NCI-H748 (cell line): ENCODE results near the gene CA4.
A peak's percentile ranks its signal among the peaks of the same experiment; 100 is the strongest.
"Not testable (repeated sequence)": the region's sequence is repeated elsewhere in the genome, so short reads cannot be mapped to it uniquely, and the experiment has no call there.

Source experiments
- DNase-seq: peaks from one replicate; lab custom pipeline; 2025; ENCODE audit not compliant: unreplicated experiment; lab: John Stamatoyannopoulos, UW

The CA4 gene

GRCh38 chr17:60149691-60150582 lies at the start of gene CA4:
TSS of gene CA4 (plus strand) at chr17:60149973. CDS start at chr17:60150035, 62 bp downstream.
- DNase-seq, result peak; percentile 35

- not testable (repeated sequence) for DNase-seq
These were observed 49.2 kb upstream of the CA4 start for GRCh38 chr17:60100577-60100976.

- not testable (repeated sequence) for DNase-seq
These were observed 47.6 kb upstream of the CA4 start for GRCh38 chr17:60102015-60102631.

- DNase-seq, result no peak
These were observed 47.1 kb upstream of the CA4 start for GRCh38 chr17:60102632-60103096.

- no peak for DNase-seq
These were observed 45.8 kb upstream of the CA4 start for GRCh38 chr17:60103957-60104356.

GRCh38 chr17:60106340-60107059 lies 43.3 kb upstream of the CA4 start:
- DNase-seq, result no peak

GRCh38 chr17:60107526-60108257 lies 42.1 kb upstream of the CA4 start:
- DNase-seq, result no peak

- DNase-seq, result not testable (repeated sequence)
These were observed 41.5 kb upstream of the CA4 start for GRCh38 chr17:60108309-60108708.

- DNase-seq, result no peak
These were observed 41.1 kb upstream of the CA4 start for GRCh38 chr17:60108712-60109111.

GRCh38 chr17:60109161-60109560 lies 40.6 kb upstream of the CA4 start:
- no peak for DNase-seq

- no peak for DNase-seq
These were observed 39.2 kb upstream of the CA4 start for GRCh38 chr17:60110586-60110985.

- DNase-seq, result not testable (repeated sequence)
These were observed 38.1 kb upstream of the CA4 start for GRCh38 chr17:60111661-60112060.

GRCh38 chr17:60115364-60115763 lies 34.4 kb upstream of the CA4 start:
- DNase-seq, result not testable (repeated sequence)

- not testable (repeated sequence) for DNase-seq
These were observed 33.6 kb upstream of the CA4 start for GRCh38 chr17:60116196-60116595.

GRCh38 chr17:60119162-60119561 lies 30.6 kb upstream of the CA4 start:
- not testable (repeated sequence) for DNase-seq

GRCh38 chr17:60119807-60120748 lies 29.7 kb upstream of the CA4 start:
- not testable (repeated sequence) for DNase-seq

GRCh38 chr17:60127068-60128064 lies 22.4 kb upstream of the CA4 start:
- DNase-seq, result no peak

- DNase-seq, result no peak
These were observed 21.5 kb upstream of the CA4 start for GRCh38 chr17:60128171-60128859.
